Inferior parietal cortex (tissue), 1 donor: ENCODE results near the gene TCOF1.

Experiments used
- DNase-seq: peaks from one replicate; pipeline ENCODE4 v3.0.0-alpha.2; 2016; ENCODE audit errors: extremely low spot score

Gene TCOF1

GRCh38 chr5:150426165-150426564, 68.7 kb downstream of the TCOF1 start:
- DNase-seq = peak; percentile 70

GRCh38 chr5:150428106-150428876, 70.8 kb downstream of the TCOF1 start:
- peak; percentile 44 for DNase-seq

- DNase-seq = no peak
Measured at GRCh38 chr5:150428978-150429377, 71.5 kb downstream of the TCOF1 start.

GRCh38 chr5:150429410-150429873, 71.9 kb downstream of the TCOF1 start:
- DNase-seq = no peak

- no peak for DNase-seq
Measured at GRCh38 chr5:150431048-150431447, 73.6 kb downstream of the TCOF1 start.

GRCh38 chr5:150431574-150431973, 74.1 kb downstream of the TCOF1 start:
- no peak for DNase-seq

GRCh38 chr5:150434464-150434863, 77.0 kb downstream of the TCOF1 start:
- no peak for DNase-seq

GRCh38 chr5:150436141-150436680, 78.7 kb downstream of the TCOF1 start:
- DNase-seq = peak; percentile 94

- DNase-seq = no peak
Measured at GRCh38 chr5:150438873-150439546, 81.5 kb downstream of the TCOF1 start.

- DNase-seq = no peak
Measured at GRCh38 chr5:150440948-150441812, 83.7 kb downstream of the TCOF1 start.

- DNase-seq = peak; percentile 50
Measured at GRCh38 chr5:150441813-150442698, 84.6 kb downstream of the TCOF1 start.

GRCh38 chr5:150442699-150443080, 85.2 kb downstream of the TCOF1 start:
- no peak for DNase-seq

- DNase-seq = peak; percentile 66
Measured at GRCh38 chr5:150443242-150444075, 86.0 kb downstream of the TCOF1 start.

GRCh38 chr5:150444770-150445169, 87.3 kb downstream of the TCOF1 start:
- DNase-seq = no peak

- DNase-seq = no peak
Measured at GRCh38 chr5:150446088-150446487, 88.6 kb downstream of the TCOF1 start.

GRCh38 chr5:150446583-150446982, 89.1 kb downstream of the TCOF1 start:
- DNase-seq = no peak

- DNase-seq = no peak
Measured at GRCh38 chr5:150447188-150447587, 89.7 kb downstream of the TCOF1 start.

GRCh38 chr5:150448334-150448733, 90.8 kb downstream of the TCOF1 start:
- DNase-seq = no peak

GRCh38 chr5:150448952-150449516, 91.5 kb downstream of the TCOF1 start:
- no peak for DNase-seq
